HG02970 (cell line): ENCODE results near the gene MRPL27.
A peak's percentile ranks its signal among the peaks of the same experiment; 100 is the strongest.
"Not testable (repeated sequence)": the region's sequence is repeated elsewhere in the genome, so short reads cannot be mapped to it uniquely, and the experiment has no call there.

ENCODE experiments used
- ATAC-seq: cut with Tn5 transposase; IDR thresholded peaks from one replicate; pipeline ENCODE4 v1.9.1; 2021; ENCODE audit warnings: mild to moderate bottlenecking, moderate library complexity, moderate number of reproducible peaks; ENCODE audit not compliant: unreplicated experiment, low FRiP score

Gene MRPL27

DNA sequence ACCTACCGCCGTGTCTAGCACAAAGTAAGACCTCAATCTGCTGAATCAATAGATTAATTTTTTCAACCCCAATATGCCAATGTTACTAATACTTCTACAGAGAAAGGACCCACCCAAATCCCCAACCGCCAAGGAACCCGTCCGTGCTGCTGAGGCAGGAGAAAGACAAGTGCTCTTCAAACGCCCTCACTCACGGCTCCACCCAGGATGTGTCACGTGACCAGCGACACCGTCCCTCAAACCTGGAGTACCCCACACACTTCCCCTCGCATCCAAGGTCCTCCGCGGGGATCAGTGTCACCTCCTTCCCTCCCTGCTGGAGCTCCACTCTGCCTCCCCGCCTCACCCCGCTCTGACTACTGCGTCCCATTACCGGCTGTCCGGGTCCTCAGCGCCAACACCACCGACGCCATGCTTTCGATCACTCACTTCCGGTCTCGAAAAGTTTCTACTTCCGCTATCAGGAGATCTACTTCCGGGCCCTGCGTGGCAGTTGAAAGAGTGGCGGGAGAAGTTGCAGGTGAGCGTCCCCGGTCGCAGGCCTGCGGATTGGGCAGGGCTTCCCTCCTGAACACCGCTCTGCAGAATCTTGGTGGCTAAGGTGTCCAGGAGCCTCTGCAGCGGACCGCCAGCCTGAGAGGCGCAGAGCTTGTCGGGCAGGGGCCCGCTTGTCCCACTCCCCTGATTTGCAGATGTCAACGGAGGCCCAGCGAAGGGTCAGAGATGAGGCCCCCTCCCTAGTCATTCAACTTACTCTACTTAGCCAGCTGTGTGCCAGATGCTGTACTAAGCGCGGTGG is at the start of gene MRPL27, which contains the start of gene EME1:
Gene MRPL27, minus strand, starts transcription at position 427 of the 799 bp plus-strand sequence. Its CDS starts 14 bp downstream, at position 413.
Gene EME1, plus strand, starts transcription at position 472 of the 799 bp plus-strand sequence. CDS start 1,980 bp downstream, outside the sequence.
- ATAC-seq = peak; percentile 79

DNA sequence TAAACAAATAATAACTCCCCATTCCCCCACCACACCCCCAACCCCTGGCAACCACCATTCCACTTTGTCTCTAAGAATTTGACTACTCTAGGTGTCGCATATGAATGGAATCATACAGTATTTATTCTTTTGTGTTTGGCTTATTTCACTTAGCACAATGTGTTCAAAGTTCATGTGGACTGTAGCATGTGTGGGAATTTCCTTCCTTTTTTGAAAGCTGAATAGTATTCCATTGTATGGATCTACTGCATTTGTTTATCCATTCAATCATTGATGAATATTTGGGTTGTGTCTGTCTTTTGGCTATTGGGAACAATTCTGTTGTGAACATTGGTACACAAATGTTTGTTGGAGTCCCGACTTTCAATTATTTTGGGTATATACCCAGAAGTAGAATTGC is 49.8 kb upstream of the MRPL27 start:
- ATAC-seq = no peak

DNA sequence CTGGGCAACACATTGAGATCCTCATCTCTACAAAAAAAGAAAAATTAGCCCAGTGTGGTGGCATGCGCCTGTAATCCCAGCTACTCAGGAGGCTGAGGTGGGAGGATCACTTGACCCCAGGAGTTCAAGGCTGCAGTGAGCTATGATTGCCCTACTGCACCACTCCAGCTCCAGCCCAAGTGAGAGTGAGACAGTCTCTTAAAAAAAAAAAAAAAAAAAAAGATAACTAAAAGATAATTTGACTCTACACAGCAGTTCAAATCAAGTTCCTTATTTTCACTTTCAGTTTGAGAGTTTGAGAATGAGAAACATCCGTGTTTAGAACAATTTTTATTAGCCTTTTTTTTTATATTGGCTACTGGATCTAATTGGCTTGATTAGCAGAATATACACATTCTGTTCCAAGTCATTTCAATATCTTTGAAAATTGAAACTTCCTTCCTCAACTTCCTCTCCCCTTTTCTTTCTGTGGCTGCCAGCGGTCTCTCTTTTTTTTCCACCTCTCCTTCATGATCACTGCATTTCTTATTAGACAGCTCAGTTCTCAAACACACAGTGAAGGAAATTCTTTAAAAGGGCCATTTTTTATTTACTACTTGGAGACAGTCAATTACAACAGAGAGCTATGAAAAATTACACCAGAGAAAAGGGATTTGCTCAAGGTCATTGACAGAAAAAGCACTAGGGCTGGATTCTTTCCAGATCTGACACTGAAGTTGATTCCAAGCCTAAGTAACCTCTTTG is 48.5 kb upstream of the MRPL27 start:
- ATAC-seq = no peak

DNA sequence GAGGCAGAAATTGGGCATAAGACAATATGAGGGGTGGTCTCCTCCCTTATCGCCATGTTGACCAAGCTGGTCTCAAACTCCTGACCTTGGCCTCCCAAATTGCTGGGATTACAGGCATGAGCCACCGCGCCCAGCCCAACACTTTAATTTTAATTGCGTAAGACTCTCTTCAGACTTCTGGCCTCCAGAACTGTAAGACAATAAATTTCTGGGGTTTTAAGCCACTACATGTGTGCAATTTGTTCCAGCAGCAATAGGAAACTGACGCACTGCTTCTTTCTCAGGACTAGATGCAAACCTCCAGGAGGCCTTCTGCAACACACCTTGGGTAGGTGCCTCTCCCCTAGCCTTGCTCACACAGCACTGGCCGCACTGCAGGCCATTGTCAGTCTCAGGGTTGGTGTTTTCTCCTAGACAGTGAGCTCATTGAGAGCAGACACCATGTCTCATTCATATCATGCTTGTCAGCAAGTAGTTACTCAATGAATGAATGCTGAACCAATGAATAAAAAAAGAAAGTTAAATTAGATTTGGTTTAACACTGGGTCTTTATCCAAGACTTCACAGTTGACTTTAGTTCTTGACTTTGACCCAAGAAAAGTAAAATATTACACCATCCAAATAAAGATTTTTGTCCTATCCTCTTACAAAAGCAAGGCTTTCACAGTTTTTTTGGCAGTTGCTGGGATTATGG is 47.6 kb upstream of the MRPL27 start:
- ATAC-seq = no peak

DNA sequence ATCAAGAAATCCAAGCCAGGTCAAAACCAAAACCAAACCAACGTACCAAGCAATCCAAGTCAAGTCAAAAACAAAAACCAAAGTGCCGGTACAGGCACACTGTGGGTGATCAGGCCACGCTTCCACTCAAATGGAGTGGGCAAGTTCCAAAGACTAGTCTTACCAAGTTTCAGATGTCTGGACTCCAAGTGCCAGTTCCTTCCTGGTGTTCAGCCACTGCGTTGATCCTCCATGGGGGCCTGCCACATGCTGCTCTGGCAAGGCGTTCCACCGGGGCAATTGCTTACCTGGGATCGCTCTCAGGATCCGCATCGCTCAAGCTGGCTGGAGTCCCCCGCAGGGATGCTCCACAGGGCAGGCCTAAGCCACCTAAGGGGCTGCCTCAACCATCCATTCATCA is 46.6 kb upstream of the MRPL27 start:
- not testable (repeated sequence) for ATAC-seq

DNA sequence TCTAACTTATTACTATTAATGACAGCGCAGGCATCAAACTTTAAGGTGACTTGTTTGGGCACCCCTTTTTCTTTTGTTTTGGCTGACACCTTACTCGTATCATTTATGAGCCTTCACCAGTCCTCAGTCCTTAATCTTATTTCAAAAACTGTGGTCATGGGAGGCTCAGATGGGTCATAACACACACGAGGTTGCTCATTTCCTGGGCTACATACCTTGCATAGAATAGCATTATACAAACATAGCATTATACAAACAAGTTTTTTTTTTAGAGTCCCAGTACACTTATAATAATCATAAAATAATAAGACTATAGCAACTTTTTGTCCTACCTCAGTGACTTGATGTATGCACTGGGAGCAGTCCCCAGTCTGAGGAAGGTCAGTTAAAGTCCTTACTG is 41.8 kb upstream of the MRPL27 start:
- no peak for ATAC-seq

DNA sequence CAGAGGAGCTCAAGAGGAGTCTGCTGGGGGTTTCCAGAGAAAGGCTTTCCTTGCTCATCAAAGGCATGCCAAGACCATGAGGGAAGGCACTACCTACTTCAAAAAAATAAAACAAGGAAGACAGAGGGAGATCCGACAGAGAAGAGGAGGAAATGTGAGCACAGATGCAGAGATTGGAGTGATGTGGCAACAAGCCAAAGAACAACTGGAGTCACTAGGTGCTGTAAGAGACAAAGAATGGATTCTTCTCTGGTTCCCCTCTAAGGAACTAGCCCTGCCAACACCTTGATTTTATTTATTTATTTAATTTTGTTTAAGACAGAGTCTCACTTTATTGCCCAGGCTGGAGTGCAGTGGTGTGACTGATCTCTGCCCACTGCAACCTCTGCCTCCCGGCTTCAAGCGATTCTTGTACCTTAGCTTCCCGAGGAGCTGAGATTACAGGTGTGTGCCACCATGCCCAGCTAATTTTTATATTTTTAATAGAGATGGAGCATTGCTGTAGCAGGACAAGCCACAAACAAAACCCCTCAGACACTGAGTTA is 39.3 kb upstream of the MRPL27 start:
- ATAC-seq = no peak

DNA sequence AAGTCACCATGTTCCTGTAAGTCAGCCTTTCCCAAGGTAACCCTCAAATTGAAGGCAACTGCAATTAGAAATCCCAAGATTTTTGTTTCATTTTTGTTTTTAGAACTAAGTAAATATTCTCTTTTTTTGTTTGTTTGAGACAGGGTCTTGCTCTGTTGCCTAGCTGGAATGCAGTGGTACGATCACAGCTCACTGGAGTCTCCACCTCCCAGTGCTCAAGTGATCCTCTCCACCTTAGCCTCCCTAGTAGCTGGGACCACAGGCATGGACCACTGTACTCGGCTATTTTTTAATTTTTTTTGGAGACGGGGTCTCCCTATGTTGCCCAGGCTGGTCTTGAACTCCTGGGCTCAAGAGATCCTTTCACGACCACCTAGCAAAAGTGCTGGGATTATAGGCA is 34.9 kb upstream of the MRPL27 start:
- no peak for ATAC-seq

DNA sequence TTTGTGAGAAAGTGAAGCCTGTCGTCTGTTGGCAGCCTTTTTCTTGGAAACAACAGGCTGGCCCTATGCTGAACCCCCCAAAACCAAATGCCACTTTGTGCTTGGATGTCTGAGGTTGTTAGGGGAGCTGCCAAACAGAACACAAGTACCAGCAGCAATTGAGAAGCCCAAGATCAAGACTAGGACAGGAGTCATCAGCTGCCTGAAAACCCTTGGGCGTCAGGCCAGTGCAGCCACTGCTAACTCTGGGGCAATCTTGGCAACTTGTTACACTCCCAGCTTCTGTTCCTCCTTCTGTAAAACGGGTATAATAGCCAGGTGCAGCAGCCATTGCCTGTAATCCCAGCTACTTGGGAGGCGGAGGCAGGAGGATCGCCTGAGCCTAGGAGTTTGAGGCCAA is 33.6 kb upstream of the MRPL27 start:
- no peak for ATAC-seq

DNA sequence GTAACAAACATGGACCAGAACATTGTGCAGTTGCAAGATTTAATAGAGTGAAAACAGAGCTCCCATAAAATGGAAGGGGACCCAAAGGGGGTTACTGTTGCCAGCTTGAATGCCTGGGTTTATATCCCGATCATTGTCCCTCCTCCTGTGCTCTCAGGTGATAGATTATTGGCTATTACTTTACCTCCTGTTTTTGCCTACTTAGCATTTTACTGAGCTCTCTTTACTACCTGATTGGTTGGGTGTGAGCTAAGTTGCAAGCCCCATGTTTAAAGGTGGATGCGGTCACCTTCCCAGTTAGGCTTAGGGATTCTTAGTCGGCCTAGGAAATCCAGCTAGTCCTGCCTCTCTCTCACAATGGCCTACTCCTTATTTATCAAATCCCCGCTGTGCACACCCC is 32.4 kb upstream of the MRPL27 start:
- not testable (repeated sequence) for ATAC-seq

DNA sequence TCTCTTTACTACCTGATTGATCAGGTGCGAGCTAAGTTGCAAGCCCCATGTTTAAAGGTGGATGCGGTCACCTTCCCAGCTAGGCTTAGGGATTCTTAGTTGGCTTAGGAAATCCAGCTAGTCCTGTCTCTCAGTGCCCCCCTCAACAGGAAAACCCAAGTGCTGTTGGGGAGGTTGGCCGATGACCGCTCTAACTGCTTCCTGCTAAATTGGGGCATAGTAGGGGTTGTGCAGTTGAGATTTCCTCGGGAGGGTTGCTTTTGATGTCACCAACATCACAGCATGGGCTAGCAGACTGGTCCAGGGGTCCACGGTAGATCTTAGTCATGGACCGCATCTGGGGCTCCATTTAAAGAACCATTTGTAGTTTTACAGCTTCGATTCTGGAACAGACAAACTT is 26.6 kb upstream of the MRPL27 start:
- ATAC-seq = not testable (repeated sequence)

DNA sequence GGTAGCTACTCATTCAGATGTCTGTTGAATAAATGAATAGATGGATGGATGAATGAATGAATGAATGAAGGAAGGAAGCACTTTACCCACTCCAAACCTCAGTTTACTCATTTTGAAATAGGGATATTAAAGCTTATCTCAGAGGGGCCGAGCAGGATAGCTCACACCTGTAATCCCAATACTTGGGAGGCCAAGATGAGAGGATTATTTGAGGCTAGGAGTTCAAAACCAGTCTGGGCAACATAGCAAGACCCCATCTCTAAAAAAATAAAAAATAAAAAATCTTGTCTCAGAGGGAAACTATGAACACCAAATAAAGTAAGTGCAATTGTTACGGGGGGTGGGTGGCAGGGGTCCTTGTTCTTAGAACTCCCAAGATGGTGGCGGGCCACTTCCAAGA is 25.7 kb upstream of the MRPL27 start:
- ATAC-seq = not testable (repeated sequence)

DNA sequence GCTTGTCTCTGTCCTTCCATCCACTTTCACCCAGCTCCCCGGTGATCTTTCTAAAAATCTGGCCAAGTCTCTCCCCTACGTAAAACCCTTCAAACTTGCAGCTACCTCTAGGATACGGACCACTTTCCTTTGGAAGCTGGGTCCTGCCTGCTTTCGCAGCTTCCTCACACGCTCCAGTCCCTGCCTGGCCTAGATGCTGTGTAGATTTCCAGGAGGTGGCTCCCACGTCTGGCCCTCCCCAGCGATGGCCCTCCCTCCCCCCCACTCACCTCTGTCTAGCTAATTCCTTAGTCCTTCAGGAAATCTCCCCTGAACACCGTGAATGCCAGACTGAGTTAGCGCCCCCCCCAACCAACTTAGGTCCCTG is 24.9 kb upstream of the MRPL27 start:
- no peak for ATAC-seq

DNA sequence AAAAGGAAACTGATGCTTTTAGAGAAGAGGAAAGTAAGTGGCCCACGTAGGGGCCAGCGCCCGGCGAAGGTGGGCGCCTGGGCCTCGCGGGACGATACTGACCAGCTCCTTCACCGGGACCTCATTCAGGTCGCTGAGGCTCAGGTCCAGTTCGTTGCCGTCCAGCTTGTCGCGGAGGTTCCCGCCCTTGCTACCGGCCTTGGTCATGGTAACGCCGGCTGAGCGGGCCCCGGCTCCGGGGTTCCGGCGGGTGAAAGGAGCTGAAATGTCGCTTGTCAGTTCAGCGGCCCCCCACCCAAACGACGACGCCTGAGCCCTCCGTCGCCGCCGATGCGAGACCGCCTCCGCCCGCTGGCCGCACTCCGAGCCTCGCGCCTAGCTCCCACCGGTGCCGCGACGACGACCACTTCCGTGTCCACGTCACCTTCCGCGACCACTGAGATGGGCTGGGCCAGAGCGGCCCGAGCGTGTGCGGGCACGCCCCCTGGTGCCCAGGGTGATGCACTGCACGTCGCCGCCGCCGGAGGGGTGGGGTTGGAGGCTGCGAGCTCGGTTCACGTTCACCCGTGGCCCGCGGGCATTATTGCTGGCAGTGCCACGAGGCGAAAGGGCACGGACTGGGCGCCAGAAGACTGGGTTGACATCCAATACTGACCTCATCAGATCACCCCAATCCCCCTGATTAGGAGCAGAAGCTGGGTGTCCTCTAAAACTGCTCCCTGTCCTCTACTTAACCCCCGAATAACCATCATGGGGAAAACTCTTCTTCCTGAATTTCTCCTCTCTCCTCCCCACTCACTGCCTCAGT is 24.3 kb upstream of the MRPL27 start, which contains the start of gene LRRC59:
Gene LRRC59, minus strand, starts transcription at position 413 of the 808 bp plus-strand sequence. Its CDS starts 206 bp downstream, at position 207.
- peak; percentile 97 for ATAC-seq

DNA sequence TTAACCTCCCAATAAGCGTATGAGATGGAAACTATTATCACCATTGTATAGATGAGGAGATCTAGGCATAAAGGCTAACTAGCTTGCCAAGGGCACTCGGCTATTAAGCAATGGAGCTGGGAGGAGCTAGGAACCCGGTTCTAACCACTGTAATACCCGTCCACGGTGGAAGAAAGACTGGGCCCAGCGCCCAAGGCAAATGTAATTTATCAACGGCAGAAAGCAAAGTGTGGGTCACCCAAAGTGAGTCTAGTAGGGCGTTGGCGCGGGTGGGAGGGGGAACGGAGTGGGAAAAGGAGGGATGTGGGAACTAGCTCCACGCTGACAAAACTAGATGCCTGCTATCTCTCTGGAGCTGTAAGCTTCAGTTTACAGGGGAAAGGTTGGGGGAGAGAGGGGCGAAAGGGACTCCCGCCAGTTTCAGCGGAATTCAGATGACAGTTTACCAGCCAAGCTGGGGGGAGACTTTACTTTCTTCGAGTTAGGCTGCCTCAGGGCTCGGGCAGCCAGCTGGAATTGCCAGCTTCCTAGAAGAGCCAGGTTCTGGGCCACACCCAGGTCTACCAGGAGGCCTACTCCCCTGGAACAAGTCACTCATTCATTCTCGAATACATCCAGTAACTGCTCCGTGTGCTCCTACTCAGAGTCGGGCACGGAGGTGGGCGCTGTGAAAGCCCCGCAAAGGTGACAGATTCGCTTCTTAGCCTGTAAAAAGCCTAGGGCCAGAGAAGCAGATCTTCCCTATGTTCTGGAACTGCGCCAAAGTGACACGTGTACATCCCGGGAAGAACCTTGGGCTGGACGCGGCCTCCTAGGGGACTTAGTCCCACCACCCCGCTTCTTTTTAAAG is 23.5 kb upstream of the MRPL27 start:
- ATAC-seq = no peak

DNA sequence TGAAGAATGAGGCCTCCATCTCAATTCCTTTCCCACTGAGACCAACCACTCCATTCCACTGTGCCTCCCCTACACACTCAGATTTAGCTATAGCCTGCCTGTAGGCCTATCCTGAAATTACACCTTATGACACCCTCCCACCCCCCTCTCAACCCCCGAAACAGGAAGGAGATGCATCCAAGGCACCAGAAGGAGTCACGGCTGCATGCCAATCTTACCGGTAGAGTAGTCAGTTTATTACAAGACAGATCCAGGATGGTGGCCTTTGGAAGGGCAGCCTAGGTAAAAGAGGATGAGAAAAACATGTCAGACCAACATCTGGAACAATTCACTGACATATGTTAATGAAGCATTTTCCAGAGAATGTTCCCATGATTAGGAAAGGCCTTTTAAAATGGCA is 21.7 kb upstream of the MRPL27 start:
- no peak for ATAC-seq

DNA sequence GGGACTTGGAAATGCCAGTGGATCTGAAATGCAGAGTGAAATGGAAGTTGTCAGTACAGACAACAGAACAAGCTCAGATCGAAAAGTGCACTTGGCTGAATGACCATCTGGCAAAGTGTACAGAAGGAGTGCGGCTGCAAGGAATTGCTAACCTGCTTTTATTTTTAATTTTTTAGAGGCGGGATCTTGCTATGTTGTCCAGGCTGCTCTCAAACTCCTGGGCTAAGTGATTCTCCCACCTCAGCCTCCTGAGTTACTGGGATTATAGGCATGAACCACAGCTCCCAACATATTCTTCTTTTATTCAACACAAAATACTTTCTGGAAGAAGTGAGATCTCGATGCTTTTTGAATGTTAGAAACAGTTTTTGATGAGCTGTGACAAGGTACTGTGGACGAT is 20.7 kb upstream of the MRPL27 start:
- ATAC-seq = no peak

DNA sequence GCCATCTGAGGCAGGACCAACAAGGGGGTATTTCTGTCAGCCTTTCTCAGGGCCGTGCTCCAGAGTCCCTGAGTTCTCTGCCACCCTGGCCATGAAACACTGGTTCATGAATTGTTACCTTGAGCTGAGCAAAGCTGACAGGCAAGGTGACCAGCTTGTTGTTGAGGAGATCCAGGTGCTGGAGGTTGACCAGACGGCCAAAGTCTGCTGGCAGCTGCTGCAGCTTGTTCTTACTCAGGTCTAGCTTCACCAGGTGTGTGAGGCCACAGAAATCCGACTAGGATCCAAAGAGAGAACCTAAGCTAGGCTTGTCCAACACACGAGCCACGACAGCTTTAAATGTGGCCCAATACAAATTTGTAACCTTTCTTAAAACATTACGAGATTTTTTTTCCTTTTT is 19.6 kb upstream of the MRPL27 start:
- no peak for ATAC-seq

DNA sequence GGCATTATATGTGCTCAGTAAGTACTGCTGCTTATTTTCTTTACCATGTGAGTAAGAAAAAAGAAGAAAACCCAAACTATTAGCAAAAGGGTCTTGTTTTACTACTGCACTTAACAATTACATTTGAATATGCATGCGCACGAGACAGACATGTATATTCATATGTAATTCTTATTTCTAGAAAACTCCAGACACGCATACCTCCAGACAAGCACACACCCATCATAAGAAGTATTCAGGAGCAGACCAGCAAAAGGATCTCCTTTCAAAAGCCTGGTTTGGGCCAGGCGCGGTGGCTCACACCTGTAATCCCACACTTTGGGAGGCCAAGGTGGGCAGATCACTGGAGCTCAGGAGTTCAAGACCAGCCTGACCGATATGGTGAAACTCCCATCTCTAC is 16.6 kb upstream of the MRPL27 start:
- ATAC-seq = no peak
